Measurements from ENCODE around the gene TMEM61.
"Not testable (repeated sequence)": the region's sequence is repeated elsewhere in the genome, so short reads cannot be mapped to it uniquely, and the experiment has no call there.

TMEM61 gene

DNA sequence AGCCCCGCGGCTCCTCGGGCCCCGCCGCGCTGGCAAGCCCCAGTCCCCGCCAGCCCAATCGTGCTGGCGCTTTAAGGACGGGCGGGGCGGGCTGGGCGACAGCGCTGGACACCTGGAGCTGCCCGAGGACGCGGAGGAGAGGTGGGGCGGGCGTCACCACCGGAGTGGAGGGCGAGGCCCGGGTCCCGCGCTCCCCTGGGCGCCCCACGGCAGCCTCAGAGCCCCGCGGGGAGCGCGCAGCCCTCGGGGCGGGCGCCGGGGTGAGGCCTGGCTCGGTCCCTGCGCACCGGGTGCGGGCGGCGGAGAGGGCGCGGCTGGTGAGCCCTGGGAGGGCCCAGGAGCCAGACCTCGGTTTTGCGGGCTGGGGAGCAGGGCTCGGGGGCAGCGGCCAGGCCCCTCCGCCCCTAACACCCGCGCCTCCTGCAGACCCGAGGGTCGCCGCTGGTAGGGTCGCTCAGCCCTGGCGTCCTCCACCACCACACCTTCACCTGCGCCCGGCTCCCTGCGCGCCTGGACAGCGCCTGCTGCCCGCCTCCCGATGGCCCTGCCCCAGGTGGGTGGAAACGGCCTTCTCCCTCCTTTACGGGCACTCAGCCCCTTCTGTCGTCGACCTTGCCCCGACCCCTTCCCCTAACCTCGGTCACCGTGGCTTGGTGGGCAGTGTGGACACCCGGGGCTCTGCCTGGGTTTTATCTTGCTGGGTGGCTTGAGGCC, at the start of gene TMEM61:
Gene TMEM61, plus strand, starts transcription at position 101 of the 714 bp plus-strand sequence. Its CDS starts 438 bp downstream, at position 539.
- DNase-seq, result no peak

DNA sequence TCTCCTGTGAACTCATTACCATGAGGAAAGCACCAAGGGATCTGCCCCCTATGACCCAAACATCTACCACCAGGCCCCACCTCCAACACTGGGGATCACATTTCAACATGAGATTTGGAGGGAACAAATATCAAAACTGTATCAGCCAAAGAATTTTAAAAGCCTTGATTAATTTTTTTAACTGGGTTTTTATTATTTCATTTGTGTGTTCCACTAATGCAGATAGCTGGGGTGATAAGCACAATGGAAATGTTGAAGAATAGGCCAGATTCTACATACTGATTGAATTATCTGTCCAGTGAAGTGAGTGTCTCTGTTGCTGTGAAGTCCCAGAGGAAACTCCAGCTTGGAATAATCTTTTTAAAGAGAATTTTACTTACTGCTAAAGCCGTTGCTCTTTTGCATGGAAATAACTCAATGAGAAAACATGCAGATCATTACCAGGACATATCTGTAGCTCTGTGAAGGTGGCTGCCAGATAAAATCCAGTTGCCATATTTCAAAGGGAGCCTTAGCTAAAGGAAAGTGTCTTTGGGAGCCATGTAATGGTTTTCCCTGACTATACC, 49.1 kb upstream of the TMEM61 start:
- no peak for DNase-seq

DNA sequence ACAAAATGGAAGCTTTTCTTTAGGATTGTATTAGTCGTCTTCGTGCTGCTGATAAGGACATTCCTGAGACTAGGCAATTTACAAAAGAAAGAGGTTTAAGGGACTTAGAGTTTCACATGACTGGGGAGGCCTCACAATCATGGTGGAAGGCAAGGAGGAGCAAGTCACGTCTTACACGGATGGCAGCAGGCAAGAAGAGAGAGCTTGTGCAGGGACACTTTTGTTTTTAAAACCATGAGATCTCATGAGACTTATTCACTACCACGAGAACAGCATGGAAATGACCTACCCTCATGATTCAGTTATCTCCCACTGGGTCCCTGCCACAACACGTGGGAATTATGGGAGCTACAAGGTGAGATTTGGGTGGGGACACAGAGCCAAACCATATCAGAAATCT, 46.3 kb upstream of the TMEM61 start:
- DNase-seq, result not testable (repeated sequence)

DNA sequence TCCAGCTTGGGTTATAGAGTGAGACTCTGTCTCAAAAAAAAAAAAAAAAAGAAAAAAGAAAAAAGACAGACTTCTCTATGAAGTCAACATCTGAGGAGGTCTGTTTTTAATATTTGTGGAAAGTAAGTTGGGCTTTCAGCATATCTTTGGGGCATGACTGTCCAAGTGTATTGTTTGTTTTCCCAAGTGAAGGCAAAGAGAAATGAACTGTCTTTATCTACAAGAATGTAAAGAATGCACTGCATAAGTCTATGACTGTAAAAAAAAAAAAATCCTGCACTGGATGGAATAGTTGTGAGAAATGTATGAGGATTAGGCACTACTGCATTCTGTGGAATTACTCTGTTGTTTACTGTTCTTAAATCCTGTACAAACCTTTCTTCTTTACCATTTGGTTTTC, 45.6 kb upstream of the TMEM61 start:
- DNase-seq, result no peak

DNA sequence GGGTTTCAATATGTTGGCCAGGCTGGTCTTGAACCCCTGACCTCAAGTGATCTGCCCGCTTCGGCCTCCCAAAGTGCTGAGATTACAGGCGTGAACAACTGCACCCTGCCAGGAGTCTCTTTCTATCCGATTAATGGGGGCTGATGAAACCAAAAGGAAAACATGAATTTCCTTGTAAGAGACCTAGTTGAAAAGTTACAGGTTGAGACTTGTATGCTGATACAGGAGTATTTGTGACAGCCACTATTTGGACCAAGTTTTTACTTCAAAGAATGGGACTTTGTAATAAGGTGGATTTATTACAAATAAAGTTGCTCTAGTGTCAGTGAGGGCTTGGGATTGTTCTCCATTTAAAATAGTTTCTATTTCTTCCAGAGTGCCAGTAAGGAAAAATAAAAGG, 43.6 kb upstream of the TMEM61 start:
- DNase-seq, result no peak

DNA sequence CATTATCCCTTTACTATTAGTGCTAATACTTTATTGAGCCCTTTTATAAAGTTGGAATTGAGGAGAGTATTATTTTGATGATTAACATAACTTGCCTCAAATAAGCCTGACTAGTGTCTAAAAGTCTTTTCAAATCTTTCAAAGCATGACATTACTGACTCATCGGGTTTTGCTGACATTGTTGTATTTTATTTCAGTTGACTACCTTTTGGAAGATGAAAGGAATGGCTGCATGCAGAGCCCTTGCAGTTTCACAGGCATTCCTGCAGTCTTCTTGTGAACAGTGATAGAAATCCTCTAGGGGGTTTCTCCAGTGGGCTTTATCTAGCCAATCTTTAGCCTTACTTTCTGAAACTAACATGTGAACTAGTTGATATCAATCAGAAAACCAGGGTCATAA, 43.0 kb upstream of the TMEM61 start:
- DNase-seq, result no peak

DNA sequence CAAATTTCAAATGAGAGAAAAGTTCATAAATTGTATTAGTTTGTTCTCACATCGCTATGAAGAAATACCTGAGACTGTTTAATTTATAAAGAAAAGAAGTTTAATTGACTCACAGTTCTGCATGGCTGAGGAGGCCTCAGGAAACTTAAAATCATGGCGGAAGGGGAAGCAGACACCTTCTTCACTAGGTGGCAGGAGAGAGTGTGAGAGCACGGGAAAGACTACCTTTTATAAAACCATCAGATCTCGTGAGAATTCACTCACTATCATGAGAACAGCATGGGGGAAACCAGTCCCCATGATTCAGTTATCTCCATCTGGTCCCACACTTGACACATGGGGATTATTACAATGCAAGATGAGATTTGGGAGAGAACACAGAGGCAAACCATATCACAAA, 41.5 kb upstream of the TMEM61 start:
- DNase-seq, result not testable (repeated sequence)

DNA sequence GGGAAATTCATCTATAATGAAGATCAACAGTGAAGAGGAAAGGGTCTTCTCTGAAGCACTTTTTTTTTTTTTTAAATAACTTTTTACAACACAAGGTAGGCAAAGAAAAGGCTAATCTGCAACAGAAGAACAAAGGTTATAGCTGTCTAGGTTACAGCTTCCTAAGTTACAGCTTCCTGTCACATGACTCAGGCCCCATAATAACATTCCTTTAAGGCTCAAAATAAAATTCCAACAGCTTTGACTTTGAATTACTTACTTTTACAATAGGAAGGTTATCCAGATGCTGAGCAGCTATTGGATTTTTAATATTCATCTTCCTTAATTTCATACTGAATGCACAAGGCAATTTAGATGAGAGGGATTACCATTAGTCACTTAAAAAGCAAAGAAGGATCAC, 40.4 kb upstream of the TMEM61 start:
- DNase-seq, result no peak

DNA sequence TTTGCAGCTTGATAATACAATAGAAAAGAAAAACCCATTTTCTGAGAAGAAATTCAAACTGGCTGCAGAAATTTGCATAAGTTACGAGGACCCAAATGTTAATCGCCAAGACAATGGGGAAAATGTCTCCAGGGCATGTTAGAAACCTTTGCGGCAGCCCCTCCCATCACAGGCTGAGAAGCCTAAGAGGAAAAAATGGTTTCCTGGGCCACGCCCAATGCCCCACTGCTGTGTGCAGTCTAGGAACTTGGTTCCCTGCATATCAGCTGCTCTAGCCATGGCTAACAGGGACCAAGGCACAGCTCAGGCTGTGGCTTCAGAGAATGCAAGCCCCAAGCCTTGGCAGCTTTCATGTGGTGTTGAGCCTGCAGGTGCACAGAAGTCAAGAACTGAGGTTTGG, 37.5 kb upstream of the TMEM61 start:
- no peak for DNase-seq

DNA sequence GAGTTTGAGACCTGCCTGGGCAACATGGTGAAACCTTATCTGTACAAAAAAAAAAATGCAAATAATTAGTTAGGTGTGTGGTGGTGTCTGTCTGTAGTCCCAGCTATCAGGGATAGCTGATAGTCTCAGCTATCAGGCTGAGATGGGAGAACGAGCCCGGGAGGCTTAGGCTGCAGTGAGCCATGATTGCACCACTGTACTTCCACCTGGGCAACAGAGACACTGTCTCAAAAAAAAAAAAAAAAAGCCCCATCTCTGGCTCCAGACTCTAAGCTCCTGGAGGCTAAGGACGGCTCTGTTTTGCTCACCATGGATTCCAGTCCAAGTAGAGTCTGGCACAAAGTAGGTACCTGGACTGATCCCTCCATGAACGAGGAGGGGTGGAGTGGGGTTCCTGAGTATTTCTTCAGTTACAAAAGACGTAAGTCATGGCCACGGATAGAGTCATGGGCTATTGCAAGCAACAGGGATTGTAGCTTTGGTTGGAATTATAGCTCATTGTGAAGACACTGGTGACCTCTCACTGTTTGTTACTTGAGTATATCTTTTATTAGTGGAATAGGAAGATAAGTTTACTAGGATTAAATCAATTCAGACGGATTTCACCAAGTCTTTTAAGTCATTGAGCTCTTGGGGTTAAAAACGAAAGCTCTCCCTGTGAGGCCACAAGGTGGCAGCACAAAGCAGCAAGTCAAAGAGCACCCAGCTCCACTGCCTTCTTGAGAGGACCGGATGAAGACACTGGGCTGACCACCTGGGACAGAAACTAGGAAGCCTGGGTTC, 35.6 kb upstream of the TMEM61 start:
- DNase-seq, result peak; percentile 51

DNA sequence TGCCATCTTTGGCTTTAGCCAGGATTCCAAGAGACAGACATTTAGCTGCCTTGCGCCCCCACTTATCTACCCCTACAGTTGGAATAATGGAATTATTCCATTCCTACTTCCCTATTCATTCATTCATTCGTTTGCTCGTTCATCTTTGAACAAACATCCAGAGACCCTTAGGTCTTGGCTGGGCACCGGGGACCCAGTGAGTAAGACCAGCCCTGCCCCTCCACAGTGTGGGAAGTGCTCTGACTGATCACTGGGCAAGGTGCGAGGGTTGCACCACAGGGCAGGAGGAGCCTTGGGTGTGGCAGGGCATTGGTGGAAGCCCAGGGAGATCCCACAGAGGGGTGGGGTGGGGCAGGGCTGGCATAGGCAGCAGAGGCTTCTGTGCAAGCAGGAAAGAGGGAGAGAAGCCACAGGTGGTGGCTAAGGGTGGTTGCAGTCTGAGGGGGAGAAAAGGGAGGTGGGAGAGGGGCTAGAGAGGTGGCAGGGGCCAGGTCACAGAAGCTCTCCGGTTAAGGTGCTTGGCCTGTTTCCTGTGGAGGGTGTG, 35.0 kb upstream of the TMEM61 start:
- DNase-seq, result no peak

DNA sequence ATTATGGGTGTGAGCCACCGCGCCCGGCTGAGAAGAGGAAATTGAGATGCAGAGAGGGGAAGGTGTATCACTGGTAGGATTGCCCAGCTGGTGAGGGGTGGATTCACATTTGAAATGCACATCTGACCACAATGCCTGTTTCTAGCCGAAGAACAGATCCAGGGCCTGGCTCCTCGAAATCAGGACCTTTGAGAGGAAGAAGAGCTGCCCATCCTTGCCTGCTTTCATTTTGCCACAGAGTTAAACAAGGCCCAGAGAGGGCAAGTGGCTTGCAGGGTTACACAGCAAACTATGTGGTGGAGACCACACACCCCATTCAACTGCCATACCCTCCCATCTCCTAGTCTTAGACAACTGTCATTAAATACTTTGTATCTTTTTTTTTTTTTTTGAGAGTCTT, 32.9 kb upstream of the TMEM61 start:
- DNase-seq, result no peak

DNA sequence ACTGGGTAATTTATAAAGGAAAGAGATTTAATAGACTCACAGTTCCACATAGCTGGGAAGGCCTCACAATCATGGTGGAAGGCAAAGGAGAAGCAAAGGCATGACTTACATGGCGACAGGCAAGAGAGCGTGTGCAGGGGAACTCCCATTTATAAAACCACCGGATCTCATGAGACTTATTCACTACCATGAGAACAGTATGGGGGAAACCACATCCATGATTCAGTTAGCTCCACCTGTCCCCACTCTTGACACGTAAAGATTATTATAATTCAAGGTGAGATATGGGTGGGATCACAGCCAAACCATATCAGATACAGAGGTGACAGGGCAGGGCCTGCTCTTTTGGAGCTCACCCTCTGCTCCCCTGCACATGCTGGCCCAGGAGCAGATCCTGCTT, 31.4 kb upstream of the TMEM61 start:
- DNase-seq, result no peak

DNA sequence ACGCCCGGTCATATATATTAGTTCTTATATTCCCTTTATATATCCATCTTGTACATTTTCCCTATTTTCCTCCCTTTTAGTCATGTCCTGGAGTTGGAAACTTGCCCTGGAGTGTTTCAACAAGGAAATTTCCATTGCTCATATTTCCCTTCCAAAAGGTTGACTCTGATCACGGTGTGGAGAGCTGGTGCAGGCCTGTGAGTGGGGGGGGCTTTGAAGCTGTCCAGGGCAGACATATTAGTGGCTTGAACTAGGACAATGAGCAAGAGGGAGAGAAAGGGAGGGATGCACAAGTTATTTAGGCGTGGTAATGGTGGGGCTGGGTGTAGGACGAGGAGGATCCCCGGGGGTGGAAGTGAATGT, 30.4 kb upstream of the TMEM61 start:
- no peak for DNase-seq

DNA sequence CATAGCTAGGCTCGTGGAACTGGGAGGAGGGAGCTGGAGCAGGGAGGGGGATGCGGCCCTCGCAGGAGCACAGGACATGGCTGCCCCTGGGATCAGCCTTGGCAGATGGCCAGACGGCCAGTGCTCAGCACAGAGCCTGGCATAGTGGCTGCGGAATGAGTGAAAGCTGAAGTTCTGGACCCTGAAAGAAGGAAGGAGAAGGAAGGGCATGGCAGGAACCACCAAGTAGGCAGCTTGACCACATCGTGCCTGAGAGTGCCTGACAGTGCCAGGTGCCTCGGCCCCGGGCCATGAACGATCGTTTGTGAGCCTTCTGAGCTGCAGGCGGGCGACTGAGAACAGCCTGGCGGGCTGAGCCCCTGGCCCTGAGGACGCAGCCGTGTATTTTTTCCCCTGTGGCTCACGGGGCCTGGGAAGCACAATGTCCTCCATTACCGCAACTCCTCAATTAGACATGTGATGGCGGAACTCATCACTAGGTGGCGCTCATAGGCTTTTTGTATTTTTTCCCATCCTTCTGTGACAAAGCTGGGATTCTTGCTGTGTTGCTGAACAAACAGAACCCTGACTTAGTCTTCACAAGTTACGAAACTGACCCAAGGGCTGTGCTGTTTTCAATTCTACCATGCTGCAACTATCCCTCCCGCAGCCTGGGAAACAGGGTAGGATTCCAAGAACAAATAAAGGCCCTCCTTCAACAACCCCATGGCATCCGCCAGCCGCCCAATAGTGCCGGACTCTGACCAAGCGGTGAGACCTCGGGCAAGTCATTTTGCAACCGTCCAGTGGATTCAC, 29.9 kb upstream of the TMEM61 start:
- peak; percentile 82 for DNase-seq

DNA sequence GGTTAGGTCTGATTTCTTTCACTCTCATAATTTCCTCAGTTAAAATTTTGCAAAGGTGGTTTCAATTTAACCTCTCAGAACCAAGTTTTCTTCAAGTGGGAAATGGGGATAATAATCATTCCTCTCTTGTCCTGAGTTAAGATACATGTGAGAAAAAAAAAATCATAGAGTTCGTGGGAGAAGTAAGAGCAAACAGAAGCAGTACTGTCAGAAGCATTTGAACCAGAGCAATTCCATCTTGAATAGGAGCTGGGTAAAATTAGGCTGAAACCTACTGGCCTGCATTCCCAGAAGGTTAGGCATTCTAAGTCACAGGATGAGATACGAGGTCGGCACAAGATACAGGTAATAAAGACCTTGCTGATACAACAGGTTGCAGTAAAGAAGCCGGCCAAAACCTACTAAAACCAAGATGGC, 28.6 kb upstream of the TMEM61 start:
- DNase-seq, result no peak

DNA sequence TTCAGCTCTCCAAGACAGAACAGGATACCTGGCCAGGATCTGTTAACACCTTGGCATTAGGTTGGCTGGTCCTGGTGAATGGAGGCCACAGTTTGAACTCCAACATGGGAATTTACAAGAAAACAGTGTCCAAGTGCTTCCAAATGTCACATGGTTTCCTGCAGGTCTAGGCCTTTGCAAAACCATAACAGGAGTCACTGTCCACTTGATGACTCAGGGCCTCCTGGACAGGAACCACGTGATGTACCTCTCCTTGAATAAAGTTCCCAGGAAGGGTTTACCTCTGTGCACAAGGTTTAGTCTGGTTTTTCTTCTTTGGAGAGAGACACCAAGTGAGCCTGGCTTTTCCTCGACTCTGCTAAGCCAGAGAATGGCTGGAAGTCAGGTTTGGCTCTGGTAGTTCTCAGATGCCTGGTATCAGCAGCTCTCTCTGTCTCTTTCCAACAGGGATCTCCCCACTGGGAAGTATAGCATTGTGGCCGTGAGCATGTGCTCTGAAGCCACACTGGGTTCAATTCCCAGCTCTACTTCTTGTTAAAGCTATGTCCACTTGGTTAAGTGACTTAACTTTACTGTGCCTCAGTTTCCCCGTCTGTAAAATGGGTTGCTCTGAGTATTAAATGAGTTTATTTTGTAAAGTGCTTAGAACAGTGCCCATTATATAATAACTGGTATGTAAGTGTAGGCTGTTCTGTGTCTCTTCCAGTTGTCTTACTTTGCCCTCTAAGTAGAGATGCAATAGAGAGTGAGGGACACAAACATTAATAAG, 27.3 kb upstream of the TMEM61 start:
- no peak for DNase-seq

DNA sequence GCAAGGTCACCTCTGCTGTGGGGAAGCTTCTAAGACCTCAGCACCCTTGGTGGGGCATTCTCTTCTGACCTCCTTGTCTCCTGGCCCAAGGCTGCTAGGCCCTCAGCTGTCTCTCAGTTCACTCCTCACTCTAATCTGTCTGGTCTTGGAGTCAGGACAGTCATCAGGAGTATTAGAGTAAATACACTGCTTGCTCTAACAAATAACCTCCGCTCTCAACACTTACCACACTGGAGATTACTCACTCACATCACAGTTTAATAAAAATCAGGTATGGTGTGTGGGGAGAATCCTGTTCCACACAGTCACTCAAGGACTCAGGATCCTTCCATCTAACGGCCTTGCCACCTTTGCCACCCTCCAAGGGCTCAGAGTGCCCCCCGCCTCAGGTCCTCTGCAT, 26.6 kb upstream of the TMEM61 start:
- no peak for DNase-seq

DNA sequence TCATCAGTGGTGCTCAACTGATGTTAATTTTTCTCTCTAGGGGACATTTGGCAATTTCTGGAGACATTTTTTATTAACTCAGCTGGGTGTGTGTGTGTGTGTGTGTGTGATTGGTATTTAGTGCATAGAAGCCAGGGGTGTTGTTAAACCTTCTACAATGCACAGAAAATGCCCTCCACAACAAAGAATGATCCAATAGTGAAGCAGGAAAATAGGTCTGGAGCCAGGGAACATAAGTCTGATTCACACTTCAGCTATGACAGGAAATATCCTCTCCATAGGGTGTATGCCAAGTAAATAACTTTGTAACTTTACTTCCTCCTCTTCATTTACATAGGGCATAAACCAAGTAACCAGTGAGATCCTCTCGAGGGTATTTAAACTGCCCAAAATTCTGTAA, 25.1 kb upstream of the TMEM61 start:
- no peak for DNase-seq

DNA sequence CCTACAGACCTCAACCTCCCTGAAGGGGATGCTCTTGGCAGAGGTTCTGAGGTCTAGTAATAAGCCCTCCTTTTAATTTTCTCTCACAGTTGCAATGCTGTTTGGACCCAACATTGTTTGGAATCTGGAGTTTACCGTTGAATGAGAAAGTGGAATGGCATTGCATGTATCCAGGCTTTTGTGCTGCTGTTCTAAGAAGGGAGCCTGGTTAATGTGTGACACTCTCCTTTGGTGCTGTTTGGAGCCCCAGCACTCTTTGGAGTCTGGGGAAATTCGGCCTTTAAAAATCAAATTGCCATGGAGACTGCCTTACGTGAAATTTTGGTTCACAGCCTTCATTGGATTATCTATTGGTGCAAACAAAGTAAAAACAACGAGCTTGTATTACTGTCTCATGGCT, 23.7 kb upstream of the TMEM61 start:
- DNase-seq, result no peak

DNA sequence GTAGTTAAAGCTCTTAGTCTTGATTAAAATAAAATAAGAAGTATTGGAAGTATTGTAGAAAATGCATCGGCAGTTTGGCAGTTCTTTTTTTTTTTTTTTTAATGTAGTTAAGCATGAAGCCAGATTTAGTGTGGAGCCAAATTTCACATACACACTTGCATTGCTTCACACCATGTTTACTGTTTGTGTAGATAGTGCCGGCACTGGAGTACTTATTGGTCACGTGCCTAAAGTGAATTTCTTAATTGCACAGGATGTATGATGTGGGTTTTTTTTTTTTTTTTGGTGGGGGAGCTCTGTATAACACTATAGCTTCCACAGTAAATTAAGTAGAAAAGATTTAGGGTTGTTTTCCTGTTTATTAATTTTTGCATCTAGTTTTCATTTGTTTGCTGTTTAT, 21.2 kb upstream of the TMEM61 start:
- no peak for DNase-seq

DNA sequence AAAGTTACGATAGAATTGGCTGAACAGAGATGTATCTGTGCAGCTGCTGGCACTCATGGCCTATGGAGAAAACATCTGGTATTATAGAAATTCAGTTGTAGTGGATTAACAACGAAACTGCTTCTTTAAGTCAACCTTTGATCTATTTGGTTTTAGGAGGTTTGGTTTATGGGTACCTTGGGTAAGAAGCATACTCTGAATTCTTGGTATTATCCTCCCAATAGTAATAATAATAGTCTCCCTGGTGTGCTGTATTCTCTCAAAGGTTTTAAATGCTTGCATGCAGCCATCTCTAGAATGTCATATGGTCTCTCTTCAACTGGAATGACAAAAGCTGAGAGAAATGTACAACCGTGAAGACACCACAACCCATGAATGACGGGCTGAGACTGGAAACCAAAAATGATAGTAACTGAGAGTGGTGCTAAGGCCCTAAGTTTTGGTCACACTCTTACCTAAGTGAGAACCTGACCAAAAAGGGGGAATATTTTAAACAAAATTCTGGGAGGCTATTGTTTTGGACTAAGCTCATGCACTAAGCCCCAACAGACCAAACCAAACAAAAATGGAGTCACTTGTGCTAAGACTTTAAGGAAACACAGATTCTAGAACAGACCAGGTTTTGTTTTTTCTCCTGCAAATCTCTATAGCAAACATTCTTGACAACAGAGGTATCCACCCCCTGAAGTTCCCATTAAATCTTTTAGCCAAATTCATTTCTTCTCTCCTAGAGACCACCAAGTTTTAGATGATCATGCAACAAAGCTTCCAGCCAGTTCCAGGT, 17.6 kb upstream of the TMEM61 start:
- DNase-seq, result no peak
